OCI-LY3 (cell line): ENCODE data around the gene CTDP1.

ENCODE experiments used
- CTCF ChIP-seq: fragments of 200-600, 300-600 bp; sonication (generic); IDR thresholded peaks from 2 replicates; pipeline ENCODE4 v1.5.1; 2014; ENCODE audit warnings: antibody characterized with exemption, low read length, low read depth
- EZH2phosphoT487 ChIP-seq: fragments of 200-600 bp; shearing (Covaris generic); IDR thresholded peaks from 2 replicates; pipeline ENCODE4 v1.6.1; 2018; ENCODE audit warnings: antibody characterized with exemption, mixed run types, low read depth

GRCh38 chr18:79713341-79713740 is 33.7 kb downstream of the CTDP1 start:
- TF ChIP-seq CTCF (no peak), EZH2phosphoT487 (no peak)
